CD4-positive, alpha-beta T cell (primary cell): ENCODE measurements around the gene WFDC1. TPM values are rescaled to one million over a fixed set of nuclear protein-coding genes. Genes with fewer than 3 reads are reported as not detected.

Experiments
- ATAC-seq: fragments of 200-7000 bp; cut with Tn5 transposase; one replicate; pipeline ENCODE4 v1.10.0; 2022; ENCODE audit warnings: mild to moderate bottlenecking; ENCODE audit not compliant: poor library complexity
- CTCF ChIA-PET: fragments of 350-600 bp; sonication (Branson Sonifier 250); formaldehyde crosslinking; loops from one replicate; lab custom pipeline; 2021; ENCODE audit warnings: antibody characterized with exemption, inconsistent platforms; lab: Charles Lee
- POLR2A ChIA-PET: fragments of 350-600 bp; sonication (Branson Sonifier 250); formaldehyde crosslinking; loops from one replicate; lab custom pipeline; 2021; ENCODE audit warnings: antibody characterized with exemption, inconsistent platforms; lab: Charles Lee
- DNase-seq, 14 experiments: peaks; one replicate each; pipeline ENCODE4 v3.0.0-alpha.2; 2013 to 2020; ENCODE audit warnings: mixed read lengths in 2 of 14
- H3K27ac ChIP-seq, 2 donors: one replicate each; pipeline versions ENCODE4 v1.5.1 to v1.7.0; 2013; ENCODE audit warnings: low read length in 2 of 2, low read depth in 1 of 2, mild to moderate bottlenecking in 1 of 2
- H3K27me3 ChIP-seq, 2 experiments: 1 replicate in 1 of 2; 2 replicates in 1 of 2; pipeline versions ENCODE4 v1.6.1 to v1.7.0; 2013; ENCODE audit warnings: low read length in 2 of 2, control low read depth in 1 of 2, mild to moderate bottlenecking in 1 of 2, moderate library complexity in 1 of 2; ENCODE audit not compliant: insufficient read depth in 2 of 2, control insufficient read depth in 1 of 2
- H3K36me3 ChIP-seq: one replicate; pipeline ENCODE4 v1.6.1; 2013; ENCODE audit warnings: low read length, control low read depth; ENCODE audit not compliant: insufficient read depth
- H3K4me1 ChIP-seq: one replicate; pipeline ENCODE4 v1.6.1; 2013; ENCODE audit warnings: low read length, control low read depth; ENCODE audit not compliant: insufficient read depth
- H3K4me3 ChIP-seq: one replicate; pipeline ENCODE4 v1.5.1; 2013; ENCODE audit warnings: mild to moderate bottlenecking, low read length, moderate library complexity
- H3K9me3 ChIP-seq, 2 experiments: 1 replicate in 1 of 2; 2 replicates in 1 of 2; pipeline versions ENCODE4 v1.6.1 to v1.7.0; 2013; ENCODE audit warnings: low read length in 2 of 2, mild to moderate bottlenecking in 2 of 2, control low read depth in 1 of 2, moderate library complexity in 1 of 2; ENCODE audit not compliant: control insufficient read depth in 1 of 2, insufficient read depth in 1 of 2
- H3K27ac Mint-ChIP-seq: one replicate; pipeline ENCODE4 v1.8.0; 2020; ENCODE audit warnings: mixed read lengths
- H3K27me3 Mint-ChIP-seq: one replicate; pipeline ENCODE4 v1.8.0; 2021; ENCODE audit warnings: mixed read lengths
- H3K36me3 Mint-ChIP-seq: one replicate; pipeline ENCODE4 v1.8.0; 2021; ENCODE audit warnings: low read depth, mixed read lengths
- H3K4me1 Mint-ChIP-seq: one replicate; pipeline ENCODE4 v1.8.0; 2021; ENCODE audit warnings: low read depth, mixed read lengths
- H3K4me3 Mint-ChIP-seq: one replicate; pipeline ENCODE4 v1.8.0; 2020; ENCODE audit warnings: mild to moderate bottlenecking, mixed read lengths
- H3K9me3 Mint-ChIP-seq: one replicate; pipeline ENCODE4 v1.8.0; 2020; ENCODE audit warnings: mixed read lengths
- intact Hi-C, 2 experiments: fragments of 100-400 bp; cut with DNase I in 1 of 2; cut with micrococcal nuclease in 1 of 2; formaldehyde crosslinking; loops; one replicate each; pipeline versions ENCODE4 v1.15.1 to v1.9.0; 2023 to 2025; cut with DNase I, micrococcal nuclease
- total RNA-seq, 174 experiments: library from RNA in 2 of 174; stranded (reverse) in 2 of 174; gene quantifications; one replicate each; pipeline ENCODE4 v1.2.3 and lab custom pipeline; 2021 to 2026
- TF ChIP-seq, protein P1 (sequence below): fragments of 200-600 bp; IDR thresholded peaks from one replicate; pipeline ENCODE4 v1.8.0; 2022; ENCODE audit warnings: antibody characterized with exemption, mild to moderate bottlenecking

Gene WFDC1
- total RNA-seq, 2 experiments from 2014 or later, result not detected

- no peak within 1 kb of the TSS for H3K27ac ChIP-seq
- H3K27ac Mint-ChIP-seq, result no peak within 1 kb of the TSS
- ChIA-PET POLR2A (no interaction called here), CTCF (no interaction called here)
- H3K9me3 Mint-ChIP-seq, result no peaks in the 10 kb centered on the region
- H3K4me3 Mint-ChIP-seq, result no peak within 1 kb of the TSS
- H3K4me1 ChIP-seq, result peaks cover 13% of the 10 kb centered on the region
- H3K4me1 Mint-ChIP-seq, result peaks cover 9% of the 10 kb centered on the region
- H3K36me3 Mint-ChIP-seq, result no peaks in the 10 kb centered on the region
- DNase-seq (no peak), ATAC-seq (no peak)
- peaks cover 48 to 53% of the 10 kb centered on the region in 2 experiments for H3K27me3 ChIP-seq
- peaks cover 70% of the 10 kb centered on the region for H3K27me3 Mint-ChIP-seq
- TF ChIP-seq, protein P1, sequence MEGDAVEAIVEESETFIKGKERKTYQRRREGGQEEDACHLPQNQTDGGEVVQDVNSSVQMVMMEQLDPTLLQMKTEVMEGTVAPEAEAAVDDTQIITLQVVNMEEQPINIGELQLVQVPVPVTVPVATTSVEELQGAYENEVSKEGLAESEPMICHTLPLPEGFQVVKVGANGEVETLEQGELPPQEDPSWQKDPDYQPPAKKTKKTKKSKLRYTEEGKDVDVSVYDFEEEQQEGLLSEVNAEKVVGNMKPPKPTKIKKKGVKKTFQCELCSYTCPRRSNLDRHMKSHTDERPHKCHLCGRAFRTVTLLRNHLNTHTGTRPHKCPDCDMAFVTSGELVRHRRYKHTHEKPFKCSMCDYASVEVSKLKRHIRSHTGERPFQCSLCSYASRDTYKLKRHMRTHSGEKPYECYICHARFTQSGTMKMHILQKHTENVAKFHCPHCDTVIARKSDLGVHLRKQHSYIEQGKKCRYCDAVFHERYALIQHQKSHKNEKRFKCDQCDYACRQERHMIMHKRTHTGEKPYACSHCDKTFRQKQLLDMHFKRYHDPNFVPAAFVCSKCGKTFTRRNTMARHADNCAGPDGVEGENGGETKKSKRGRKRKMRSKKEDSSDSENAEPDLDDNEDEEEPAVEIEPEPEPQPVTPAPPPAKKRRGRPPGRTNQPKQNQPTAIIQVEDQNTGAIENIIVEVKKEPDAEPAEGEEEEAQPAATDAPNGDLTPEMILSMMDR, result no peak
- H3K4me3 ChIP-seq, result no peak within 1 kb of the TSS
- H3K9me3 ChIP-seq, result peaks cover 0 to 10% of the 10 kb centered on the region in 2 experiments
- no peaks in the 10 kb centered on the region for H3K36me3 ChIP-seq
- intact Hi-C loops, result no loop called here
Observed at GRCh38 chr16:84368308-84368996, 73.8 kb downstream of the WFDC1 start, which contains the start of gene ATP2C2. ATP2C2 (plus strand) TSS chr16:84368538; CDS start chr16:84368616, 78 bp downstream.

GRCh38 chr16:84369105-84369504 lies 74.4 kb downstream of the WFDC1 start:
- H3K27me3 Mint-ChIP-seq, result peaks cover 74% of the 10 kb centered on the region
- Histone ChIP-seq H3K4me1 (peaks cover 13% of the 10 kb centered on the region), H3K4me3 (no peak overlapping the region), H3K36me3 (no peaks in the 10 kb centered on the region), H3K27me3 (peaks cover 48 to 53% of the 10 kb centered on the region in 2 experiments), H3K27ac (no peak overlapping the region), H3K9me3 (peaks cover 0 to 10% of the 10 kb centered on the region in 2 experiments)
- no peak overlapping the region for H3K27ac Mint-ChIP-seq
- peaks cover 9% of the 10 kb centered on the region for H3K4me1 Mint-ChIP-seq
- no peaks in the 10 kb centered on the region for H3K9me3 Mint-ChIP-seq
- no peaks in the 10 kb centered on the region for H3K36me3 Mint-ChIP-seq
- ChIA-PET POLR2A (no interaction called here), CTCF (no interaction called here)
- no peak overlapping the region for H3K4me3 Mint-ChIP-seq
- DNase-seq (no peak), ATAC-seq (no peak)
- TF ChIP-seq, protein P1, result no peak
- intact Hi-C loops, result no loop called here

DNA sequence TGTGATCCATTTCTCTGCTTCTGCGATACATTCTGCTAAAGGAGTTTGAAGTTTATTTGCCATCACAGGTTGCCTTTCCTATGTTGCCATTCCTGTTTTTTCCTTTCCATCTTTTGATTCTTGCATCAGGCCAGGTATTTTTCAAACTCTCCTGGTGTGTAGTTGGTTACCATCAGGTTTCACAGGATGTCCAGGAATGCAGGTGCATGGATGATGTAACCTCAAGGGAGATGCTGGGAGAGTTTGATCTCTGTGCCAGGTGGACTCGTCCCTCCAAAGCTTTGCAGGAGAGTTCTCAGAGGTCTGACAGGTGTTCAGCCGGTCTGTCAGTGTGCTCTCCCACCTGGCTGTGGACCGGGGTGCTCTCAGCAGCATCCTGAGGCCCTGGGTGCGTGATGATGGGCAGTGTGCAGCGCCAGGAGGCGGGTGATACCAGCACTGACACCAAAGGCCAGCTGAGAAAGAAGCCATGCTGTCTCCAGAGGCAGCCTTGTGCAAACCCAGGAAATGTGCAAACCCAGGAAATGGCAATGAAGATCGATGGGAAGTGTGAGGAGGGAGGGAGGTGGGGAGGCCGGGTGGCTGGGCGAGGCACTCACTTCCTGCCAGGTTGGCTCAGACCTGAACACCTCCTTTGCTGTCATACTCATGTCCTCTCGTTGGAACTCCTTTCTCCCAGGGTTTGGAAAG lies 75.4 kb downstream of the WFDC1 start:
- CTCF ChIA-PET, result no interaction called here

More for the DNA sequence above, 75.4 kb downstream of the WFDC1 start:
- no peaks in the 10 kb centered on the region for H3K36me3 ChIP-seq
- TF ChIP-seq, protein P1, result no peak
- intact Hi-C loops, result no loop called here
- no peak overlapping the region for H3K4me3 ChIP-seq
- no peak for DNase-seq
- peaks cover 13% of the 10 kb centered on the region for H3K4me1 ChIP-seq
- no peak for ATAC-seq
- H3K27ac ChIP-seq, result no peak overlapping the region
- H3K9me3 Mint-ChIP-seq, result no peaks in the 10 kb centered on the region
- peaks cover 0 to 10% of the 10 kb centered on the region in 2 experiments for H3K9me3 ChIP-seq
- peaks cover 9% of the 10 kb centered on the region for H3K4me1 Mint-ChIP-seq
- H3K36me3 Mint-ChIP-seq, result no peaks in the 10 kb centered on the region
- peaks cover 48 to 53% of the 10 kb centered on the region in 2 experiments for H3K27me3 ChIP-seq
- H3K27me3 Mint-ChIP-seq, result peaks cover 76% of the 10 kb centered on the region
- H3K27ac Mint-ChIP-seq, result no peak overlapping the region
- POLR2A ChIA-PET, result no interaction called here
- no peak overlapping the region for H3K4me3 Mint-ChIP-seq
